Heart right ventricle (tissue), 16 donors: Measurements from ENCODE around the gene UST. TPM values are rescaled to one million over a fixed set of nuclear protein-coding genes. Genes with fewer than 3 reads are reported as not detected.
"Not testable (repeated sequence)": the region's sequence is repeated elsewhere in the genome, so short reads cannot be mapped to it uniquely, and the experiment has no call there.

Experiments used
- ATAC-seq, 8 donors: fragments of 200-7000 bp; cut with Tn5 transposase; one replicate each; pipeline ENCODE4 v1.9.1; 2020; ENCODE audit warnings: mild to moderate bottlenecking in 8 of 8, moderate library complexity in 8 of 8, moderate number of reproducible peaks in 1 of 8
- DNase-seq, 2 donors: peaks; one replicate each; pipeline ENCODE4 v3.0.0-alpha.2; 2020
- H3K27ac ChIP-seq, 10 donors: fragments of 200-600 bp; sonication (generic) in 2 of 10; one replicate each; pipeline versions ENCODE4 v1.5.0 to v1.8.0; 2020 to 2022; ENCODE audit warnings: mild to moderate bottlenecking in 3 of 10
- H3K27me3 ChIP-seq, 7 donors: fragments of 200-600 bp; one replicate each; pipeline ENCODE4 v1.8.0; 2021 to 2022; ENCODE audit warnings: mild to moderate bottlenecking in 2 of 7
- H3K36me3 ChIP-seq, 9 donors: fragments of 200-600 bp; sonication (generic) in 1 of 9; one replicate each; pipeline versions ENCODE4 v1.5.0 to v1.8.0; 2020 to 2022; ENCODE audit warnings: mild to moderate bottlenecking in 2 of 9
- H3K4me1 ChIP-seq, 9 donors: fragments of 200-600 bp; sonication (generic) in 1 of 9; one replicate each; pipeline versions ENCODE4 v1.5.0 to v1.8.0; 2020 to 2022; ENCODE audit warnings: mild to moderate bottlenecking in 4 of 9
- H3K4me3 ChIP-seq, 10 donors: fragments of 200-600 bp; sonication (generic) in 2 of 10; one replicate each; pipeline versions ENCODE4 v1.5.0 to v1.8.0; 2020 to 2022; ENCODE audit warnings: mild to moderate bottlenecking in 7 of 10, moderate library complexity in 2 of 10
- H3K9me3 ChIP-seq, 11 donors: fragments of 200-600 bp in 10 of 11; sonication (generic) in 2 of 11; one replicate each; pipeline versions ENCODE4 v1.5.0 to v1.8.0; 2013 to 2022; ENCODE audit warnings: mild to moderate bottlenecking in 2 of 11, control low read depth in 1 of 11, moderate library complexity in 1 of 11
- WGBS, 2 donors: extraction: QIAGEN DNeasy Blood & Tissue Kit; methylation state at CpG; one replicate each; pipeline ENCODE4 v1.1.7; 2013; ENCODE audit warnings: inconsistent platforms in 1 of 2; 5-methylcytosine and 5-hydroxymethylcytosine counted together
- intact Hi-C, 10 donors: fragments of 100-400 bp; cut with DNase I; formaldehyde crosslinking; loops; one replicate each; pipeline versions ENCODE4 v1.11.1 to v1.14.2; 2022
- polyA plus RNA-seq, 2 donors: library from polyadenylated mRNA; stranded (reverse); fragments of 200-250 nt; gene quantifications; one replicate each; pipeline ENCODE4 v1.2.3, GENCODE V29; 2013
- total RNA-seq, 10 donors: library from RNA; stranded (reverse); fragmentation: NEBNext Ultra II Directional in 3 of 10; extraction: Animal tissue kit (Norgen Biotek cat#: 25700) in 3 of 10; gene quantifications; one replicate each; pipeline versions ENCODE4 v1.2.1 to v1.2.4, GENCODE V29; 2021 to 2023
- TF ChIP-seq, protein P1 (sequence below), 9 donors: fragments of 200-600 bp; sonication (generic) in 2 of 9; IDR thresholded peaks; one replicate each; pipeline versions ENCODE4 v1.5.0 to v1.8.0; 2021 to 2022; ENCODE audit warnings: antibody characterized with exemption in 9 of 9, mild to moderate bottlenecking in 5 of 9, moderate library complexity in 1 of 9
- donor health status: Arrhythmogenic right ventricular cardiomyopathy.
- donor health status: ischemic (EF 13 %, LVEDD 7.1; RV severe dilation, severe dysfunction).
- donor health status: healthy with polysubstance abuse.
- donor health status: DM: no; HTN: yes; CAD: no.
- donor health status: DM: no; HTN: no; CAD: no.
- donor health status: ischemic (EF 25% LVEDD 6.9; RV normal size, moderate dysfunction).
- donor health status: ischemic (EF 25% LVEDD 5.7; RV mildly dilated, moderate dysfunction).
- donor health status: healthy.
- donor health status: DM: yes; HTN: yes; CAD: no.
- donor health status: Ischemic cardiomyopathy.
- donor health status: ischemic (EF 35%, LVEDD 5.7; RV mildly dilated, moderate dysfunction).
- donor health status: nonischemic (EF 11% LVEDD 7.7; RV severe dilation, severe dysfunction).
- donor health status: DM: yes; HTN: yes; CAD: no.
- donor health status: PGD.
- donor health status: ischemic (EF 29% LVEDD 5.4; RV normal size, mild dysfunction).
- donor health status: nonischemic (EF 23%, LVEDD 6.1; RV moderate dilation, normal function).

UST gene
- total and polyA plus RNA-seq, 12 donors, result 1.6 to 4.1 (median 2.3) TPM

DNA sequence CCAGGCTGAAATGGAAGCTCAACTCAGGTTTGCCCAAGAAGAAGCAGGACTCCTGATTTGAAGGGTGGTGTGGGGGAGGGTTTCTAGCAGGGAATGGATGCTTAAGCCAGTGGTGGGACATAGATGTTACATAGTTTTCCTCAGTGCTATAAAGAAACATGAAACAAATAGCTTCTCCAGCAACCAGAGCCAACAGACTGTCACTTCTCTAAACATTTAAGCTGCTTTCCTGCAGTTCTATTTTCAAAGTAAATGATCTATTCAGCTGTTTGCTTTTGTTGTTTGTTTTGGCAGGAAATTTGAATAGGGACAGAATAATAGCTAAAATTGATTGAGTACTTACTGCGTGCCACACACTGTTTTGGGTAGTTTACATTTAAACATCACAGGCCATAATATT lies 169.0 kb downstream of the UST start:
- ATAC-seq (no peak), DNase-seq (no peak)
- H3K9me3 ChIP-seq, result peaks cover 0 to 20% (median 7%) of the 10 kb centered on the region in 11 donors
- 46 to 74% methylated on average over 1 of the region's 1 CpG for WGBS, 2 donors
- H3K27me3 ChIP-seq, result no peaks in the 10 kb centered on the region
- intact Hi-C loops, result no loop called here
- H3K27ac ChIP-seq, result no peak overlapping the region
- no peak overlapping the region for H3K4me3 ChIP-seq
- H3K4me1 ChIP-seq, result no peaks in the 10 kb centered on the region
- no peaks in the 10 kb centered on the region for H3K36me3 ChIP-seq
- TF ChIP-seq, protein P1, sequence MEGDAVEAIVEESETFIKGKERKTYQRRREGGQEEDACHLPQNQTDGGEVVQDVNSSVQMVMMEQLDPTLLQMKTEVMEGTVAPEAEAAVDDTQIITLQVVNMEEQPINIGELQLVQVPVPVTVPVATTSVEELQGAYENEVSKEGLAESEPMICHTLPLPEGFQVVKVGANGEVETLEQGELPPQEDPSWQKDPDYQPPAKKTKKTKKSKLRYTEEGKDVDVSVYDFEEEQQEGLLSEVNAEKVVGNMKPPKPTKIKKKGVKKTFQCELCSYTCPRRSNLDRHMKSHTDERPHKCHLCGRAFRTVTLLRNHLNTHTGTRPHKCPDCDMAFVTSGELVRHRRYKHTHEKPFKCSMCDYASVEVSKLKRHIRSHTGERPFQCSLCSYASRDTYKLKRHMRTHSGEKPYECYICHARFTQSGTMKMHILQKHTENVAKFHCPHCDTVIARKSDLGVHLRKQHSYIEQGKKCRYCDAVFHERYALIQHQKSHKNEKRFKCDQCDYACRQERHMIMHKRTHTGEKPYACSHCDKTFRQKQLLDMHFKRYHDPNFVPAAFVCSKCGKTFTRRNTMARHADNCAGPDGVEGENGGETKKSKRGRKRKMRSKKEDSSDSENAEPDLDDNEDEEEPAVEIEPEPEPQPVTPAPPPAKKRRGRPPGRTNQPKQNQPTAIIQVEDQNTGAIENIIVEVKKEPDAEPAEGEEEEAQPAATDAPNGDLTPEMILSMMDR (IDR thresholded peaks at IDR 0.05), result no peak

DNA sequence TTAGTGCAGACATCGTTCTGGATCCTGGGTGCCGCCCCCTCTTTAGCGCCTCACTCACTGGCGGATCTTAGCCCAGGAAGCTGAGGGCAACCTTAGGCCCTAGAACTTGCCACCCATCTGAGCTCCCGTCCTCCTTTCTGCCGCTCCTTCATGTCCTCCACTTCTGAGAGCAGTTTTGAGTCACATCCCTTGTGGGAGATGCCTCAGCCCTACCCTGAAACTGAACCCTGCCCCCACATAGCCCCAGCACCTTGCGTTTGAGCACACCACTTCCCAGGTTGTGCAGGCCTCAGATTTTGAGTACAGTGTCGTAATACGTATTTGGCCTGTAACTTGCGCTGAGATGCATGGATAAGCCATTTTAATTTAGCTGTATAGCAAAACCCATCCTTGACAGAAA lies 169.7 kb downstream of the UST start:
- DNase-seq, H3K4me3 ChIP-seq, ATAC-seq, H3K27me3 ChIP-seq, H3K27ac ChIP-seq, H3K36me3 ChIP-seq, H3K4me1 ChIP-seq, intact Hi-C loops: not testable (repeated sequence)
- 93 to 96% methylated on average over 10 of the region's 10 CpGs for WGBS, 2 donors
- peaks cover 0 to 20% (median 7%) of the 10 kb centered on the region in 11 donors for H3K9me3 ChIP-seq

DNA sequence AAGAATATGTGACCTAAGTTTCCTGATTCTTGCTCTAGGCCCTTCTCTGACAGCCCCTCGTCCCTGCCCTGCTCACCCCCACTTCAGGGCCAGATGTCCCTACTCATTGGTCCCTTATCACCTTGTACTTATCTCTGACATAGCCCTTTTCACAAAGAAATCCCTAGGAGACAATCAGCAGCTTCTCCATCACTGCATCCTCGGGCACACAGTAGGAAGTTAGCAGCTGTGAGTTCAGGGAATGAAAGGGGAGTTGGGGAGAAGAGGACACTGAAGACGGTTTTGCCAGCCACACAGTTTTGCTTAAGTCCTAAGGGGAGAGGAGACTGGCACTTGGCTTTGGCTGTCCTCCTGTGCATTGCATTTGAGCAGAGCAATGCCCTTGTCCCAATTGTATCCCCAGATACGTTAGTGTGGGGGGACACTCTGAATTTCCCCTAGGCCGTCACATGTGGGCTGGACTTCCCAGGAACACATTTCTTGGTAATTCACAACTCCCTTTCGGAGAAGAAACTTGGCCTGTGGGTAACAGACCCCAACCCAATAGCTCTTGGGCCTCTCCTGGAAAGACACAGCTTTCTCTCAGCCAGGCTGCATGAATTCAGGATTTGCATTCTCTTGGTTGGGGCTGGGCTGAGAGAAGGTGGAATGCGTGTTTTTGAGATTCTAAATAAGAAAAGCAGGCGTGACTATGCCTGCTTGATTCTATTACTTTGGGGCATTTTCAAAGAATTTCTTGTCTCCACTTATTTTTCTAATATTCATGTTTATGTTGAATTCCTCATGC lies 177.6 kb downstream of the UST start:
- Histone ChIP-seq H3K27ac (no peak overlapping the region), H3K4me1 (peaks cover 0 to 6% (median 0%) of the 10 kb centered on the region in 9 donors), H3K9me3 (peaks cover 0 to under 1% (median 0%) of the 10 kb centered on the region in 11 donors), H3K27me3 (no peaks in the 10 kb centered on the region), H3K36me3 (no peaks in the 10 kb centered on the region), H3K4me3 (no peak overlapping the region)
- intact Hi-C loops, result no loop called here
- TF ChIP-seq, protein P1 (IDR thresholded peaks at IDR 0.05), result no peak
- 71 to 79% methylated on average over 8 of the region's 8 CpGs for WGBS, 2 donors
- no peak for DNase-seq
- ATAC-seq, result no peak

DNA sequence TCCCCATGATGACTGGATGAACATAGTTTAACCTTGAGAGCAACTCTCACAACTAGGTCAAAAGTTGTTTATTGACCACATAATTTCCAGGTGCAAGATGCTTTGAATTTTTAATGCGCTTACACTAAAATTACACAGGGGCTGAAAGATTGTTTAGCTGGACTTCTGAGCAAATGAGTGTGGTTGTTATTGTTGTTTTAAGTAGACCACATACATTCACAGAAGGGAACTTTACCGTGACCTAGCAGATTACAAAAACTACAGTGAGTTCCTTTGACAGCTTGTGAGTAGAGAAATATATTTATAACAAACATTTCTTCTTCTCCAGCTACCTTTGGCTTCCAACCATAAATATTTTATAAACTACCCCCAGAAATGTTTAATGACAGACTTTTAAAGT lies 178.9 kb downstream of the UST start:
- Histone ChIP-seq H3K4me1 (peaks cover 0 to 6% (median 0%) of the 10 kb centered on the region in 9 donors), H3K4me3 (no peak overlapping the region), H3K36me3 (no peaks in the 10 kb centered on the region), H3K9me3 (no peaks in the 10 kb centered on the region), H3K27ac (no peak overlapping the region), H3K27me3 (no peaks in the 10 kb centered on the region)
- intact Hi-C loops, result no loop called here
- WGBS, 2 donors, result 82 to 91% methylated on average over 2 of the region's 2 CpGs
- TF ChIP-seq, protein P1 (IDR thresholded peaks at IDR 0.05), result no peak
- DNase-seq, result no peak
- no peak for ATAC-seq

DNA sequence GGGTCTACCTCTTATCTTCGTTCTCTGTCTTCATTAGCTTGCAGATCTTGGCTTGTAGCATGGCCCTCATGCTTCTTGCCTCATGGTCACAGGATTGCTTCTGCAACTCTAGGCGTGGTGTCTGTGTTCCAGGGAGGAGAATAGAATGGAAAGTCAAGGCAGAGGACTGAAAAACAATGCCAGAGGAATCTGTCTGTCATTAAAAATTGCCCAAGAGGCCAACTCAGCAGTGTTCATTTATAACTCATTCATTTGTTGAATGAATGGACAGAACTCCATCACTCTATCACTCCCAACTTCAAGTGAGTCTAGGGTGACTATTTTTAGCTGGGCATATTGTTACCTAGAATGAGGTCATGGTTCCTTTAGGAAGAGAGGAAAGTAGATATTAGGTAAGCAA lies 179.6 kb downstream of the UST start:
- WGBS, 2 donors, result 72 to 91% methylated on average over 2 of the region's 2 CpGs
- Histone ChIP-seq H3K36me3 (no peaks in the 10 kb centered on the region), H3K27me3 (no peaks in the 10 kb centered on the region), H3K4me1 (peaks cover 0 to 6% (median 0%) of the 10 kb centered on the region in 9 donors), H3K27ac (no peak overlapping the region), H3K9me3 (no peaks in the 10 kb centered on the region), H3K4me3 (no peak overlapping the region)
- DNase-seq (no peak), ATAC-seq (peak in 5 of 8 donors; percentile 8 to 80 (median 37))
- TF ChIP-seq, protein P1 (IDR thresholded peaks at IDR 0.05), result no peak
- intact Hi-C loops, result no loop called here
